ENCODE data around the gene NIBAN1. TPM values are rescaled to one million over a fixed set of nuclear protein-coding genes. Genes with fewer than 3 reads are reported as not detected.

NIBAN1 gene
- 71.7 and 85.6 TPM in 2 replicates for total RNA-seq

GRCh38 chr1:184974056-184974836, at the start of gene NIBAN1:
Gene NIBAN1, minus strand, starts transcription at chr1:184974508. Its CDS starts 152 bp downstream, at chr1:184974356.

Small RNA genes within 50 kb of the gene (small RNA-seq; reads per million reads assigned to genes)
- gene RNA5SP72, result not detected

Other genes starting within 250 kb of the NIBAN1 start
- gene EDEM3, start 219.7 kb downstream of the NIBAN1 start, total RNA-seq, result 67.2 and 95.0 TPM in 2 replicates
- 19.8 and 21.7 TPM in 2 replicates for gene RNF2, start 71.0 kb upstream of the NIBAN1 start, total RNA-seq
- gene TRMT1L, start 182.4 kb upstream of the NIBAN1 start, total RNA-seq, result 16.9 and 18.2 TPM in 2 replicates
- gene SWT1, start 182.7 kb upstream of the NIBAN1 start, total RNA-seq, result 4.0 and 4.1 TPM in 2 replicates